Suppressor macrophage treated with lipopolysaccharide for 1 hour (primary cell): ENCODE results near the gene EIPR1.

Source experiments
- DNase-seq, 3 donors: peaks; one replicate each; pipeline ENCODE4 v3.0.0-alpha.2; 2020 to 2022

EIPR1 gene

GRCh38 chr2:3266925-3267867 is 110.4 kb downstream of the EIPR1 start:
- DNase-seq: no peak

DNA sequence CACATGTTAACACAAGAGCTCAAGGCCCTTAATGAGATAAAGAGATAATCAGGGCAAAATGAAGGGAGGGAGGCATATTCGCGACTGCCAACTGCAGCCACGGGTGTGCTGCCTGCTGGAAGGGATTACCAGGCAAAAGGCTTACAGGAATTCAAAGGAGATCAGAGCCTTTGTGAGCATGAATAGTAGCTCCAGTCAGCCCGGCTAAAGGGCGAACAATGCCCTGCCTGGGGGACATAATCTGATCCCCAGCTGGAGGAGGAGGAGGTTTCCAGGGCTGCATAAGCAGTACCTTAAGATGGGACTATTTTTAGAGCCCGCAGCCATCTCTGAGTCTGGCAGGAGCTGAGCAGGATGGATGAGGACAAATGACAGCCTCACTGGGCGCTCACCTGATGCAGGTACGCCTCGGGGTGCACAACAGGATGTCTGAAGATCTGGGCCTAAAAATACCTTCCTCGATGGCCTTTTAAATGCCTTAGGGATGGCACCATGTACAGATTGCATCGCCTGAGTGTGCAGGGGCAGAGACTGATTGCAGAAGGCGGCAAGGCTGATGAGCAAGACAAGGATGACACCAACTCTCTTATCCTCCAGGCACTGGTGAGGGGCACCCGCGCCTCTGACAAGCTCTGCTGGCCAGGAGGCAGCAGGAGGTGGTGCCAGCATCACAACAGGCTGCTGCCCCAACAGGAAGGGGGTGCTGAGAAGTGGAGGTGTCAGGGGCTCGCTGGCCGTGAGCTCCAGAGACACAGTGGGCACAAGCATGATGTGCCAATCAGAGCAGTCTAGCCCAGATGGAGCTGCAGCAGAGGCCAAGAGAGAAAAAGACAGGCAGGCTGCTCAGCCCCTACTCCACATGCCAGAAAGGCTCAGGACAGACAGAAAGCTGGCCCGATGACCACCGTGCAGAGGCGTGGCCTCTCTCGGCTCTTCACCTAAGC is 111.4 kb downstream of the EIPR1 start:
- no peak for DNase-seq

GRCh38 chr2:3265471-3265870 is 112.1 kb downstream of the EIPR1 start:
- no peak for DNase-seq

- DNase-seq: peak; percentile 72 to 75 (median 73)
Observed at GRCh38 chr2:3264010-3264744, 113.4 kb downstream of the EIPR1 start.

DNA sequence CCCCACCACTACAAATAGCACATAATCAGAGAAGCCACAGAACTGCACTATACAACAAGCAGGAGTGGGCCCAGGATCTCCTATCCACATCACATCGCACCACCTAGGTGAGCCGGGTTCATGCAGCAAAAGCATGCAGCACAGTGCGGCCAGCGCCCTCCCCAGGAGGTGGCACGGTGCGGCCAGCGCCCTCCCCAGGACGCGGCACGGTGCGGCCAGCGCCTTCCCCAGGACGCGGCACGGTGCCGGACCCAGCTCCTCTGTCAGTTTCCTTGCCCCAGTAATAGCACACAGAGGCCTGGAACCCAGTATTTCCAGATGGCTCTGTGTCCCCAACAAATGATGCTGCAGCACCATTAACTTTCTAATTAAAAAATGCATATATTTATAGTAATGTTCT is 114.1 kb downstream of the EIPR1 start:
- DNase-seq: no peak

- DNase-seq: no peak
Observed at GRCh38 chr2:3262437-3263388, 114.9 kb downstream of the EIPR1 start.

DNA sequence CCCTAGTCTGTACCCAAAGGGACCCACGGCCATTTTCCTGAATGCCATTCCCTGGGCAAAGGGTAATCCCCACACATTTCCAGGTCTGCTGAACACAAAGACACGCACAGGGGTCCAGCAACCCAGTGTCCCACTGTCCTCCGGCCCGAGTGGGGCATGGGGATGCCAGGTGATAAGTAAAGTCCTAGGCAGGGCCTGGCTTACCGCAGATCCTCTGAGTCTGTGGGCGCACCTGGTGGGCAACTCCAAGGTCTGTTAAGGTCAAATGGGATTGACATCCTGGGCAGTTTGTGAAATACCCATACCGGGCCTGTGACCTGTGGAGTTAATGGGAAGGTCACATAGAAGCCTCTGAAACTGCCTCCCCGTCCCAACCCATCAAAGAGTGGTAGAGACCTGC is 116.1 kb downstream of the EIPR1 start:
- no peak for DNase-seq

DNA sequence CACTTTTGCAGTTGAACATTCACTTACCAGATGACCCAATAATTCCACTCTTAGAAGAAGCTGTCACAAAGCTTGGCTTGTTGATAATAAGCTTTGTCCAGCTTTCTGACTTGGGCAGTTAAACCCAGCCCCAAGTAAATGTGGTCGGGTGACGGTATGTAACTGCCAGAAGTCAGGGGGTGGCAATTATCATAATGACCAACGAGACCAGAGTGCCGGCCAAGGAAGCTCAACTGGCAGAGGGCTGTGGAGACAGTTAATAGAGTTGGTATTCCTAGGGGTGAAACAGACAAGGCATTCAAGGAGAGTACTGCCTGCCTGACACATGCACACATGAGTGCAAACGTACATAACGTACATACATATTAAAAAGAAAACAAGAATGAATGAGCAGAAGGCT is 116.7 kb downstream of the EIPR1 start:
- DNase-seq: no peak

DNA sequence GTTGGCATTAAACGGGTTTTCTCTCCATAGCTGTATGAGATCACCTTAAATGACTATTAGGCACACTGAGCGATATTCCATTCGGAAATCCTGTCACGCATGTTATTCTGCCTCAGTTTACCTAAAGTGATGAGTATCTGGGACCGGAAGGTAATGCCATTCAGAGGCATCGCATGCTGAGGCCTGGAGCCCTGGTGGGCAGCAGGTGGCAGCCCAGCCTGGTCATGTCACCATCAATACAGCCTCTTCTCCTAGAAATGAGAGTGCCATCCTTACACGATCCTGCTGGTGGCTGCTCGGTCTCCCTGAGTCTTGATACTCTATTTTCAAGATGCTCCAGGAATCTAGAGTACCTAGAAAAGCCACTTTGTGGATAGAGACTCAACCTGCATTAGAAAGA is 119.8 kb downstream of the EIPR1 start:
- no peak for DNase-seq

DNA sequence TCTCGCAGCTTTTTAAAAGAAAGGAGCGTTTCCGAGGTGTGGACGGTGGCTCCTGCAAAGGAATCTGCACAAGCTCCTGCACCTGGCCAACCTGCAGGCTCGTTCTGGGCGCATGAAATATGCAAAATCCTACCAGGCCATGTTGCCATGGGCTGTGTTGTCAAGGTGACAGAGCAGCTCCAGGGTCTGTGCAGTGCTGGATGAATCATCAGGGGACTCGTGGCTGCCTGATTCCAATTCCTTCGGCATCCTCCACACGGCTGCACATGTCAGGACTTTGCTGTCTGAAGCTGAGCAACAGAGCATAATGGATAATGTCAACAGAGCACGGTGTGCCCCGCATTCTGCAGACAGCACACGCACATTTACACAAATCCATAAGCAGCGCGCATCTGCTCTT is 120.5 kb downstream of the EIPR1 start:
- no peak for DNase-seq

DNA sequence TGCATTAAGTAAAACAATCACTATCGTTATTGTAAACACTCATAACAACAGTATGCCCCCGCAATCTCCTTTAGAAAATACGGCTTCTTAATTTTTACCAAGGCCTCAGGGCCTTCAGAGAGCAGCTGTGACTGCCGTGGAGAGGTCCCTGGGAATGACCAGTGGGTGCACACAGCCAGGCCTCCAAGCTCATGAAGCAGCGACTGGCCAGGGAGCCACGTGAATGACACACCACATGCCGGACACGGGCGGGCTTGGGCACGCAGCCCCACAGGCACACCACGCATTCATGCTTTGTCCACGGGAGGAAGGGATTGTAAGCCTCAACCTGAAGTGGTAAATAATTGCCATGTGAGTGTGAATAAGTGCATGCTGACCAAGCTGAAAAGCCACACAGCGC is 121.0 kb downstream of the EIPR1 start:
- DNase-seq: no peak

DNA sequence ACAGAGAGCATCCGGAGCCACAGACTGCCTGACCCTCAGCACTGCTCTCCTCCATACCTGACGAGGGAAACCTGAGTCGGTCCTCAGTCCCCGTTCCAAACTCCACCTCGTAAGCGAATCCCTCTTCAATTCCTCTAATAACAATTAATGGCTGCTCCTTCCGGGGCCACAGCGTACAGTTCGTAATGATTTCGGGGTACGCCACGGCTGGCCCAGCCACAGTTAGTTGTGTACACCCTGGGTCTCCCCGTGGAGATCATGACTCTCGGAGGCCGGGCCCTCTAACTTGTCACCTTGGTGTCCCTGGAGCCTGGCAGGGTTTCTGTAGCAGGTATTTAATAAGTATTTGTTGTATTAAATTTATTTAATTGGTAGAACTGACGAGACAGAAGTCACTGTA is 121.5 kb downstream of the EIPR1 start:
- DNase-seq: no peak

GRCh38 chr2:3254442-3254941 is 123.1 kb downstream of the EIPR1 start:
- no peak for DNase-seq

DNA sequence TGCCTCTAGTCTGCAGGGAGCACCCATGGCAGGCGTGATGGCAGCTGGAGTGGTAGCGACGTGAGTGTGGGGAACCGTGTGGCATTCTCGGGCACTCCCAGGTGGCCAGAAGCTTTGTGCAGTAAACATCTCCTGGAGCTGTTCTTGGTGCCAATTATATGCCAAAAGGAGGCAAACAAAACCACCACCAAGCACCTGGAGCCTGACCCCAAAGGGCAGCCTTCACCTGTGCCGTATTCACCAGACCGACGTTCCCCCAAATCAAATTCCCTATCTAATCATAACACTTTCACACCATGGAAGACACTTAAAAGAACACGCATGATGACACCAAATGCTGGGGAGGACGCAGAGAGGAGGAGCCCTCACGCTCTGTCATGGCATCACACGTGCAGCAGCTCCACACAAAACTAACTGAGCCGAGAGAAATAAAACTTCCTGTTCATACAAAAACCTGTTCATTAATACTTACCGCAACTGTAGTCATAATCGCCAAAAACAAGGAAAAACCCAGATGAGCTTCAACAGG is 123.6 kb downstream of the EIPR1 start:
- no peak for DNase-seq

GRCh38 chr2:3251946-3252345 is 125.7 kb downstream of the EIPR1 start:
- DNase-seq: no peak

DNA sequence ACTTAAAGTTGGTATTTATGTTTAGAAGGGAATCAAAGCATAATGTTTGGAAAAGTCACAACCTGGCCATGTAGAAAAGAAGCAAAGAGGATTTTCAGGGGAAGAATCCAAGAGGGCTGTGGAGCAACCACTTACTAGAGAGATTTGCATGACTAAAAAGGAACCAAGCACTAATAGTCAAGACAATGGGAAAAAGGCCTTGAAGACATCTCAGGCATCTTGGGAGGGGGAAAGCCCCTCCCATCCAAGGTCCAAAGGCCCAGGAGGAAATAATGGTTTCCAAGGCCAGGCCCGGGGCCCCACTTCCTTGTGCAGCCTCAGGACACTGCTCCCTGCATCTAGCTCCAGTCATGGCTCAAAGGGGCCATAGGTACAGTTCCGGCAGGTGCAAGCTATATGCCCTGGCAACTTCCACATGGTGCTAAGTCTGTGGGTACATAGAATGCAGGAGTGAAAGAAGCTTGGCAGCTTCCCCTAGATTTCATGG is 128.1 kb downstream of the EIPR1 start:
- no peak for DNase-seq

DNA sequence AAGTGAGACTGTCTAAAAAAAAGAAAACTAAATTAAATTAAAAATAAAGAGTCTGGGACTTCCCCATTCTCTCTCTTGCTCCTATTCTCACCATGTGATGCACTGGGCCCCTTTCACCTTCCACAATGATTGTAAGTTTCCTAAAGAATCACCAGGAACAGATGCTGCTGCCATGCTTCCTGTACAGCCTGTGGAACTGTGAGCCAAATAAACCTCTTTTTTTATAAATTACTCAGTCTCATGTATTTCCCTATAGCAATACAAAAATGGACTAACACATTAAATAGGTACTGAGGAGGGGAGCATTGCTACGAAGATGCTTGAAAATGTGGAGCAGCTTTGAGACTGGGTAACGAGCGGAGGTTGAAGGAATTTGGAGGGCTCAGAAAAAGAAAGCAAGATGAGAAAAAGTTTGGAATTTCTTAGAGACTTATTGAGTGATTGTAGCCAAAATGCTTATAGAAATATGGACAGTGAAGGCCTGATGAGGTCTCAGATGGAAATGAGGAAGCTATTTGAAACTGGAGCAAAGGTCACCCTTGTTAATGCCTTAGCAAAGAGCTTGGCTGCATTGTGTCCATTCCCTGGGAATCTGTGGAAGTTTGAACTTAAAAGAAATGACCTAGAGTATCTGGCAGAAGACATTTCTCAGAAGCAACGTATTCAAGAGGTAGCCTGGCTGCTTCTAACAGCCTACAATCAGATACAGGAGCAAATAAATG is 128.7 kb downstream of the EIPR1 start:
- DNase-seq: peak in 1 of 3 donors; percentile 29

DNA sequence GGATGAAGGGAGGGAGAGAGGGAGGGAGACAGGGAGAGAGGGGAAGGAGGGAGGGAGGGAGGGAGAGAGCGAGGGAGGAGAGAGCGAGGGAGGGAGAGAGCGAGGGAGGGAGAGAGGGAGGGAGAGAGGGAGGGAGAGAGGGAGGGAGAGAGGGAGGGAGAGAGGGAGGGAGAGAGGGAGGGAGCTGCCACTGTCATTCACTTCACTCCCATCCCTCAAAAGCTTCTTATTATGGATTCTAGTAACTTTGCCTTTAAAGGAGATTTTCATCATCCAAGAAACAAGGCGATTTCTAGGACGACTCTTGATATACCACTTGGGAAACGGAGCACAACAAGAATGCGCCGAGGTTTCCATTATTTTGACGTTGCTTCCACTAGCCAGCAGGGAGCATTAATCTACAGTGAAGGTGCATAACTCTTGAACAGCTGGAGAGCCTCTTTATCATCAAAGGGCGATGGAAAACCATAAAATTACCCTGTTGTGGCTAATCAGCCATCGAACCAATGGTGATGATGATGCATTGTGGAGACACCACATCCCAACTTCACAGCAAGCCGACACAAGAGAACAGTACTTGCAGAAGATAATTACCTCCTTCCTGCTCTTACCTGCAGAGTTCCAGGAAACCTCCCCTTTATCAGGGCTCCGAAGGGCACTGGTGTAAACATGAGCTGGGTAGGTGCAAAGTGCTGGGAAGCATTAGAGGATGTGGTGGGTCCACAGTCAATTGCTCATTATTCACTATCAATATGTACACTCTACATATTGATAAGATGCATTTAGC is 130.5 kb downstream of the EIPR1 start:
- no peak for DNase-seq

DNA sequence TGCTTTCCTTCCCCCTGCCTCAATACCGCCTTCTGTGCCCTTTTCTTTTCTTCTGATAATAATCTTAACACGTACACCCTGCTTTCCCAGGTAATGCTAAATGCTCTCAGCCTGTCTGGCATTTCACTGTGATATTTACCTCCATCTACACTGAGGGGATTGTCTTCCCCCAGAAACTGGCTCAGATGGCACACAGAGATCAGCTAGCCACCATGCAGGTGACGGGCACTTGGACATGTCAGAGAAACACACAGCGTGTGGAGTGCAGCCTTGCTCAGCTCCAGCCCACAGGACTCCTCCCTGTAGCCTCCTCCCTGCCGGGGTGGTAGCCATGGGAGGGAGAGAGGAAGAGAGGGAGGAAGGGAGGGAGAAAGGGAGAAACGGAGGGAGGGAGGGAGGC is 131.2 kb downstream of the EIPR1 start:
- DNase-seq: no peak

DNA sequence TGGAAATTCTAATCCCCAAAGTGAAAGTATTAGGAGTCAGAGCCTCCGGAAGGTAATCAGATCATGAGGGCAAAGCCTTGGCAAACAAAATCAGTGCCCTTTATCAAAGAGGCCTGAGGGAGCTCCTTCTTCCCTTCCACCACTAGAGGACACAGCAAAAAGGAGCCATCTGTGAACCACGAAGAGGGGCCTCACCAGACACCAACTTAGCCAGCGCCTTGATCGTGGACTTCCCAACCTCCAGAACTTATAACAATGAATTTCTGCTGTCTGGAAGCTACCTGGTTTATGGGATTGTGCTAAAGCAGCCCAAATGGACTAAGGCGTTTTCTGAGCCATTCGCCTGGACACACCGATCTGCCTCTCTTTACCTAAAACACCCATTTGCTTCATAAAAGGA is 133.1 kb downstream of the EIPR1 start:
- no peak for DNase-seq
